ENCODE measurements around the gene HMG20B. TPM values are rescaled to one million over a fixed set of nuclear protein-coding genes. Genes with fewer than 3 reads are reported as not detected.
"Not testable (repeated sequence)": the region's sequence is repeated elsewhere in the genome, so short reads cannot be mapped to it uniquely, and the experiment has no call there.

Gene HMG20B
- total and polyA plus RNA-seq, 4 donors: 25.7 to 87.6 (median 68.1) TPM

- H3K4me3 ChIP-seq (ENCODE audit: low read depth, low read length); H3K9me3 ChIP-seq (ENCODE audit: control insufficient read depth, insufficient read depth, low read length); DNase-seq (ENCODE audit: low read depth in 4 of 6, low spot score in 6 of 6); H3K36me3 ChIP-seq (ENCODE audit: control insufficient read depth, insufficient read depth, low read length); H3K27me3 ChIP-seq (ENCODE audit: control insufficient read depth, insufficient read depth, low read length): not testable (repeated sequence)
- Histone ChIP-seq H3K4me1 (ENCODE audit: control insufficient read depth, insufficient read depth, low read length) (peaks cover 34% of the 10 kb centered on the region), H3K27ac (ENCODE audit: low read depth, low read length) (peak overlapping the region; percentile 91)
- WGBS (ENCODE audit: insufficient coverage): no CpG with 5 or more reads among the region's 11 CpGs
Measured at GRCh38 chr19:3570042-3570441, 2.7 kb upstream of the HMG20B start.

GRCh38 chr19:3570606-3571011, 2.1 kb upstream of the HMG20B start:
- H3K36me3 ChIP-seq (ENCODE audit: control insufficient read depth, insufficient read depth, low read length): peaks cover 14% of the 10 kb centered on the region
- WGBS (ENCODE audit: insufficient coverage): 58% methylated on average over 5 of the region's 7 CpGs
- H3K4me1 ChIP-seq (ENCODE audit: control insufficient read depth, insufficient read depth, low read length): peaks cover 38% of the 10 kb centered on the region
- peak overlapping the region; percentile 91 for H3K27ac ChIP-seq (ENCODE audit: low read depth, low read length)
- DNase-seq (ENCODE audit: low read depth in 4 of 6, low spot score in 6 of 6): peak in 1 of 6 donors; percentile 38
- H3K4me3 ChIP-seq (ENCODE audit: low read depth, low read length): no peak overlapping the region
- H3K27me3 ChIP-seq (ENCODE audit: control insufficient read depth, insufficient read depth, low read length): no peaks in the 10 kb centered on the region
- no peaks in the 10 kb centered on the region for H3K9me3 ChIP-seq (ENCODE audit: control insufficient read depth, insufficient read depth, low read length)

GRCh38 chr19:3572132-3572854, 451 bp upstream of the HMG20B start:
- peak overlapping the region; percentile 77 for H3K27ac ChIP-seq (ENCODE audit: low read depth, low read length)
- WGBS (ENCODE audit: insufficient coverage): 2% methylated on average over 46 of the region's 48 CpGs
- H3K27me3 ChIP-seq (ENCODE audit: control insufficient read depth, insufficient read depth, low read length): no peaks in the 10 kb centered on the region
- peaks cover 51% of the 10 kb centered on the region for H3K4me1 ChIP-seq (ENCODE audit: control insufficient read depth, insufficient read depth, low read length)
- H3K9me3 ChIP-seq (ENCODE audit: control insufficient read depth, insufficient read depth, low read length): no peaks in the 10 kb centered on the region
- H3K4me3 ChIP-seq (ENCODE audit: low read depth, low read length): peak overlapping the region; percentile 78
- peaks cover 24% of the 10 kb centered on the region for H3K36me3 ChIP-seq (ENCODE audit: control insufficient read depth, insufficient read depth, low read length)
- peak; percentile 90 to 100 (median 96) for DNase-seq (ENCODE audit: low read depth in 4 of 6, low spot score in 6 of 6)

- Histone ChIP-seq H3K36me3 (ENCODE audit: control insufficient read depth, insufficient read depth, low read length) (peaks cover 29% of the 10 kb centered on the region), H3K4me3 (ENCODE audit: low read depth, low read length) (peak overlapping the region; percentile 78), H3K9me3 (ENCODE audit: control insufficient read depth, insufficient read depth, low read length) (no peaks in the 10 kb centered on the region), H3K4me1 (ENCODE audit: control insufficient read depth, insufficient read depth, low read length) (peaks cover 51% of the 10 kb centered on the region), H3K27ac (ENCODE audit: low read depth, low read length) (peak overlapping the region; percentile 64), H3K27me3 (ENCODE audit: control insufficient read depth, insufficient read depth, low read length) (no peaks in the 10 kb centered on the region)
- no peak for DNase-seq (ENCODE audit: low read depth in 4 of 6, low spot score in 6 of 6)
- WGBS (ENCODE audit: insufficient coverage): under 1% methylated on average over 57 of the region's 60 CpGs
Measured at GRCh38 chr19:3573162-3573857, 566 bp downstream of the HMG20B start.

- 48% methylated on average over 54 of the region's 55 CpGs for WGBS (ENCODE audit: insufficient coverage)
Measured at GRCh38 chr19:3573858-3574637, 1.3 kb downstream of the HMG20B start.

GRCh38 chr19:3575260-3575741, 2.6 kb downstream of the HMG20B start:
- Histone ChIP-seq H3K27ac (ENCODE audit: low read depth, low read length) (no peak overlapping the region), H3K27me3 (ENCODE audit: control insufficient read depth, insufficient read depth, low read length) (no peaks in the 10 kb centered on the region), H3K9me3 (ENCODE audit: control insufficient read depth, insufficient read depth, low read length) (no peaks in the 10 kb centered on the region), H3K4me1 (ENCODE audit: control insufficient read depth, insufficient read depth, low read length) (peaks cover 48% of the 10 kb centered on the region), H3K4me3 (ENCODE audit: low read depth, low read length) (no peak overlapping the region), H3K36me3 (ENCODE audit: control insufficient read depth, insufficient read depth, low read length) (peaks cover 35% of the 10 kb centered on the region)
- 82% methylated on average over 13 of the region's 19 CpGs for WGBS (ENCODE audit: insufficient coverage)
- DNase-seq (ENCODE audit: low read depth in 4 of 6, low spot score in 6 of 6): peak in 2 of 6 donors; percentile 38 to 49

More at GRCh38 chr19:3573858-3574637, 1.3 kb downstream of the HMG20B start:
- Histone ChIP-seq H3K27me3 (ENCODE audit: control insufficient read depth, insufficient read depth, low read length) (no peaks in the 10 kb centered on the region), H3K9me3 (ENCODE audit: control insufficient read depth, insufficient read depth, low read length) (no peaks in the 10 kb centered on the region), H3K4me3 (ENCODE audit: low read depth, low read length) (peak overlapping the region; percentile 78), H3K27ac (ENCODE audit: low read depth, low read length) (no peak overlapping the region), H3K4me1 (ENCODE audit: control insufficient read depth, insufficient read depth, low read length) (peaks cover 51% of the 10 kb centered on the region), H3K36me3 (ENCODE audit: control insufficient read depth, insufficient read depth, low read length) (peaks cover 35% of the 10 kb centered on the region)
- DNase-seq (ENCODE audit: low read depth in 4 of 6, low spot score in 6 of 6): peak in 2 of 6 donors; percentile 78 to 87

- Histone ChIP-seq H3K36me3 (ENCODE audit: control insufficient read depth, insufficient read depth, low read length) (peaks cover 35% of the 10 kb centered on the region), H3K9me3 (ENCODE audit: control insufficient read depth, insufficient read depth, low read length) (no peaks in the 10 kb centered on the region), H3K27me3 (ENCODE audit: control insufficient read depth, insufficient read depth, low read length) (no peaks in the 10 kb centered on the region), H3K4me1 (ENCODE audit: control insufficient read depth, insufficient read depth, low read length) (peaks cover 44% of the 10 kb centered on the region), H3K27ac (ENCODE audit: low read depth, low read length) (no peak overlapping the region), H3K4me3 (ENCODE audit: low read depth, low read length) (peak overlapping the region; percentile 39)
- 68% methylated on average over 27 of the region's 29 CpGs for WGBS (ENCODE audit: insufficient coverage)
- DNase-seq (ENCODE audit: low read depth in 4 of 6, low spot score in 6 of 6): no peak
Measured at GRCh38 chr19:3575949-3576673, 3.4 kb downstream of the HMG20B start.

GRCh38 chr19:3576696-3577443, 4.1 kb downstream of the HMG20B start:
- H3K36me3 ChIP-seq (ENCODE audit: control insufficient read depth, insufficient read depth, low read length): peaks cover 35% of the 10 kb centered on the region
- H3K9me3 ChIP-seq (ENCODE audit: control insufficient read depth, insufficient read depth, low read length): no peaks in the 10 kb centered on the region
- no peak overlapping the region for H3K27ac ChIP-seq (ENCODE audit: low read depth, low read length)
- peak in 2 of 6 donors; percentile 86 to 87 for DNase-seq (ENCODE audit: low read depth in 4 of 6, low spot score in 6 of 6)
- WGBS (ENCODE audit: insufficient coverage): 7% methylated on average over 52 of the region's 78 CpGs
- no peaks in the 10 kb centered on the region for H3K27me3 ChIP-seq (ENCODE audit: control insufficient read depth, insufficient read depth, low read length)
- peak overlapping the region; percentile 39 for H3K4me3 ChIP-seq (ENCODE audit: low read depth, low read length)
- H3K4me1 ChIP-seq (ENCODE audit: control insufficient read depth, insufficient read depth, low read length): peaks cover 40% of the 10 kb centered on the region

All from spinal cord (tissue), 10 donors.